ENCODE measurements around the gene FBXL12.

DNA sequence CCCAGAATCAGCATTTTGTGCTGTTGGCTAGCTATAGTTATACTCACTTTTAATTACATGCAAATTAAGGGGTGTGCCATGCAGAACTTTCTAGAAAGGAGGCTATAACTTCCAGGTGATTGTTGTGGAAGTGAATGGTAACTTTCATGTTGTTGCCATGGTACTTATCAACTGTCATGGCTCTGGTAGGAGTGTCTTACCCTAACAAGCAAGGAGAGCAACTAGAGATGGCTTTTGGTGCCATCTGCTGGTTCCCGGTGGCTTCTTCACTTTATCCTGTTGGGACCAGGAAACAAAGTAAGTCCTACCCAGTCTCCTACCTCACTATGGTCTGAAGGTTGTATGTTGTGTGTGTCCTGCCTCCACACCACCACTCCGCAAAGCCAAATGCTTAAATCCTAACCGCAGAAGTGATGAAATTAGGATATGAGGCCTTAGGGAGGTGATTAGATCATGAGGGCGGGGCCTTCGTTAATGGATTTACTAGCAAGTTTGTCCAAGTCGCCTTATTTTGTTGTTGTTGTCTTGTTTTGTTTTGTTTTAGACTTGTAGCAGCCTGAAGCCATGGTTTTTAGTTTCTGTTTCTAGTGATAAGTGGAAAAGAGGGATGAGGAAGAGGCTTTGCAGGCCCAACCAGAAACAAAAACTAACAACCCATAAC, 22.6 kb downstream of the FBXL12 start:
- TF ChIP-seq CTCF (conservative IDR thresholded peaks at IDR 0.05; ENCODE audit: low read length): peak; percentile 94
- no peak for TF ChIP-seq EZH2phosphoT487 (IDR thresholded peaks at IDR 0.05; ENCODE audit: borderline replicate concordance, low read depth, low read length)

Data from OCI-LY7 (cell line).